Loucy (cell line): ENCODE results near the gene LUC7L.

Experiments
- H2AFZ ChIP-seq: fragments of 200-600 bp; sonication (generic); 2 replicates; pipeline ENCODE4 v1.6.0; 2016; ENCODE audit warnings: antibody characterized with exemption, mild to moderate bottlenecking, low read length, moderate library complexity
- H3F3A ChIP-seq: fragments of 200-600 bp; 2 replicates; pipeline ENCODE4 v1.6.0; 2016; ENCODE audit warnings: antibody characterized with exemption, low read depth, mild to moderate bottlenecking
- H3K27me3 ChIP-seq: fragments of 200-600 bp; sonication (generic); 2 replicates; pipeline ENCODE4 v1.6.1; 2014; ENCODE audit warnings: low read length, mild to moderate bottlenecking; ENCODE audit not compliant: insufficient read depth, poor library complexity, severe bottlenecking
- H3K36me3 ChIP-seq: fragments of 200-600 bp; sonication (generic); 2 replicates; pipeline ENCODE4 v1.6.1; 2016; ENCODE audit warnings: low read length; ENCODE audit not compliant: insufficient read depth
- H3K4me1 ChIP-seq: fragments of 200-600 bp; sonication (generic); 2 replicates; pipeline ENCODE4 v1.5.1; 2014; ENCODE audit warnings: low read length, mild to moderate bottlenecking; ENCODE audit not compliant: insufficient read depth, poor library complexity, severe bottlenecking
- H3K4me2 ChIP-seq: fragments of 200-600 bp; sonication (generic); 2 replicates; pipeline ENCODE4 v1.6.0; 2014; ENCODE audit warnings: antibody characterized with exemption, low read length, low read depth, mild to moderate bottlenecking; ENCODE audit not compliant: poor library complexity, severe bottlenecking
- H3K4me3 ChIP-seq: fragments of 200-600 bp; sonication (generic); 2 replicates; pipeline ENCODE4 v1.5.1; 2014; ENCODE audit warnings: low read length, mild to moderate bottlenecking, mixed read lengths; ENCODE audit not compliant: poor library complexity, severe bottlenecking
- H3K79me2 ChIP-seq: fragments of 200-600 bp; sonication (generic); 2 replicates; pipeline ENCODE4 v1.6.1; 2014; ENCODE audit warnings: low read length; ENCODE audit not compliant: insufficient read depth
- H3K9ac ChIP-seq: fragments of 200-600 bp; sonication (generic); 2 replicates; pipeline ENCODE4 v1.6.0; 2014; ENCODE audit warnings: mild to moderate bottlenecking, low read depth, low read length, moderate library complexity; ENCODE audit not compliant: poor library complexity, severe bottlenecking
- H3K9me2 ChIP-seq: fragments of 200-600 bp; sonication (generic); replicated peaks from 2 replicates; pipeline ENCODE4 v1.6.1; 2016; ENCODE audit warnings: low read depth, low read length, mixed read lengths
- H3K9me3 ChIP-seq: fragments of 200-600 bp; sonication (generic); 2 replicates; pipeline ENCODE4 v1.6.1; 2014; ENCODE audit warnings: mild to moderate bottlenecking, antibody characterized with exemption, low read length, low read depth; ENCODE audit not compliant: insufficient read depth
- H4K20me1 ChIP-seq: fragments of 200-600 bp; sonication (generic); 2 replicates; pipeline ENCODE4 v1.6.0; 2014; ENCODE audit warnings: antibody characterized with exemption, low read length, mild to moderate bottlenecking; ENCODE audit not compliant: insufficient read depth, poor library complexity, severe bottlenecking
- EZH2phosphoT487 ChIP-seq: fragments of 200-600 bp; IDR thresholded peaks from 2 replicates; pipeline ENCODE4 v1.6.1; 2018; ENCODE audit warnings: antibody characterized with exemption, mild to moderate bottlenecking, moderate library complexity, borderline replicate concordance
- TF ChIP-seq, protein P1 (sequence below): fragments of 200-600 bp; sonication (generic); conservative IDR thresholded peaks from 2 replicates; pipeline ENCODE4 v1.5.1; 2014; ENCODE audit warnings: mild to moderate bottlenecking, antibody characterized with exemption, low read length

LUC7L gene

DNA sequence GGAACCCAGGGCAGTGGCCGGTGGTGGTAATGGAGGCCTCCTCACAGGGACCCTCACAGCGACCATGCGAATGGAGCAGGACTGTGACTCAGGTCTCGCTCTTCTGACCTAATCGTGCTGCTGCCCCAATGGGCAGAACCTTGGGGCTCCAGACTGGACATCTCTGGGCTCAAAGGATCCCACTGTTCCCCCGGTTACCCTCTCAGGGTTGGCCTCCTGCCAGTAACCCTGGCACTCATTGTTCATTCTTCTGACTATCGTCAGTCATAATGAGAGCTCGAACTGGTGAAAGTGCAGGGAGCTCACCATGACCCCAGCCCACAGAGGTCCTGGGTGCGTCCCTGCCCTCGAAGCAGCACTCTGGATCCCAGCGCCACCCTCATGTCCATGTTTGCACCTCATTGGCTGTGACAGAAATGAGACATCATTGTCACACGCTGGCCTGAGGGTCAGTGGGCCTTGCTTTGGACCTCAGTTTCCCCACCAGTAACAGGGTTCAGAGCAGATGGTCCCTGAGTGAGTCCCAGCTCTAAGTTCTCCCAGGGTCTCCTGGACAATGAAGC lies 86.8 kb downstream of the LUC7L start:
- Histone ChIP-seq H3K9ac (no peak overlapping the region), H3K4me2 (no peak overlapping the region), H3K4me1 (no peaks in the 10 kb centered on the region), H3K79me2 (no peaks in the 10 kb centered on the region), H3K36me3 (no peaks in the 10 kb centered on the region), H3F3A (no peaks in the 10 kb centered on the region), H3K9me2 (no peaks in the 10 kb centered on the region), H4K20me1 (no peaks in the 10 kb centered on the region), H3K4me3 (no peak overlapping the region), H3K9me3 (no peaks in the 10 kb centered on the region), H2AFZ (no peak overlapping the region), H3K27me3 (no peaks in the 10 kb centered on the region)
- TF ChIP-seq, protein P1, sequence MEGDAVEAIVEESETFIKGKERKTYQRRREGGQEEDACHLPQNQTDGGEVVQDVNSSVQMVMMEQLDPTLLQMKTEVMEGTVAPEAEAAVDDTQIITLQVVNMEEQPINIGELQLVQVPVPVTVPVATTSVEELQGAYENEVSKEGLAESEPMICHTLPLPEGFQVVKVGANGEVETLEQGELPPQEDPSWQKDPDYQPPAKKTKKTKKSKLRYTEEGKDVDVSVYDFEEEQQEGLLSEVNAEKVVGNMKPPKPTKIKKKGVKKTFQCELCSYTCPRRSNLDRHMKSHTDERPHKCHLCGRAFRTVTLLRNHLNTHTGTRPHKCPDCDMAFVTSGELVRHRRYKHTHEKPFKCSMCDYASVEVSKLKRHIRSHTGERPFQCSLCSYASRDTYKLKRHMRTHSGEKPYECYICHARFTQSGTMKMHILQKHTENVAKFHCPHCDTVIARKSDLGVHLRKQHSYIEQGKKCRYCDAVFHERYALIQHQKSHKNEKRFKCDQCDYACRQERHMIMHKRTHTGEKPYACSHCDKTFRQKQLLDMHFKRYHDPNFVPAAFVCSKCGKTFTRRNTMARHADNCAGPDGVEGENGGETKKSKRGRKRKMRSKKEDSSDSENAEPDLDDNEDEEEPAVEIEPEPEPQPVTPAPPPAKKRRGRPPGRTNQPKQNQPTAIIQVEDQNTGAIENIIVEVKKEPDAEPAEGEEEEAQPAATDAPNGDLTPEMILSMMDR = no peak
- TF ChIP-seq EZH2phosphoT487 = no peak

DNA sequence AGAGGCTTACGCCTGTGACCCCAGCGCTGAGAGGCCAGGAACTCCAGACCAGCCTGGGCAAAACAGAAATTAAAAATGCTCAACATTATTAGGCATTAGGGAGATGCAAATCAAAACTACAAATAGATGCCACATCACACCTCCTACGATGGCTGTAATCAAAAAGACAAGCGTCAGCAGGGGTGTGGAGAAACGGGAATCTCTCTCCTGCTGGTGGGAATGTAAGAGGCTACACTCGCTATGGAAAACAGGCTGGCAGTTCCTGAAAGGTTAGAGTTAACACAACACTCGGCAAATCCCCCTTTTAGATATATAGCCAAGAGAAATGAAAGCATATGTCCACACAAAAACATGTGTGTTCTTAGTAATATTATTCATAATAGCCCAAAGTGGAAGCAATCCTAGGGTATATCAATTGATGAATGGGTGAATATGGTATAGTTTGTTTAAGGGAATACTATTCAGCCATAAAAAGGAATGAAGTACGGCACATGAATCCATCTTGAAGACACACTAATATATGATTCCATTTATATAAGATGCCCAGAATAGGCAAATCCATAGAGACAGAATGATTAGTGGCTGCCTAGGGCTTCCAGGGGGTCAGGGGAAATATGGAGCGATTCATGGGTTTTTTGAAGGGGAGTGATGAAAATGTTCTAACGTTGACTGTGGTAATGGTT lies 88.9 kb downstream of the LUC7L start:
- H3K4me2 ChIP-seq = no peak overlapping the region
- no peak overlapping the region for H2AFZ ChIP-seq
- H3K4me1 ChIP-seq = no peaks in the 10 kb centered on the region
- TF ChIP-seq EZH2phosphoT487 = no peak
- TF ChIP-seq, protein P1 = no peak
- no peaks in the 10 kb centered on the region for H3K27me3 ChIP-seq
- H3K36me3 ChIP-seq = no peaks in the 10 kb centered on the region
- no peaks in the 10 kb centered on the region for H3K9me3 ChIP-seq
- no peaks in the 10 kb centered on the region for H3K9me2 ChIP-seq
- H3K9ac ChIP-seq = no peak overlapping the region
- H3F3A ChIP-seq = no peaks in the 10 kb centered on the region
- no peaks in the 10 kb centered on the region for H4K20me1 ChIP-seq
- H3K4me3 ChIP-seq = no peak overlapping the region
- no peaks in the 10 kb centered on the region for H3K79me2 ChIP-seq
